GM12874 (cell line): ENCODE measurements around the gene CD109.

Experiments used
- CTCF ChIP-seq: IDR thresholded peaks from 2 replicates; pipeline ENCODE4 v1.5.1; 2011; ENCODE audit warnings: low read depth, mild to moderate bottlenecking, control low read depth, low read length, moderate library complexity; ENCODE audit not compliant: insufficient read depth

CD109 gene

GRCh38 chr6:73766040-73766439 lies 70.0 kb downstream of the CD109 start:
- no peak for TF ChIP-seq CTCF

- TF ChIP-seq CTCF, result no peak
Observed at GRCh38 chr6:73768558-73768957, 72.6 kb downstream of the CD109 start.

- no peak for TF ChIP-seq CTCF
Observed at GRCh38 chr6:73769976-73770375, 74.0 kb downstream of the CD109 start.

GRCh38 chr6:73774311-73774774 lies 78.3 kb downstream of the CD109 start:
- no peak for TF ChIP-seq CTCF

GRCh38 chr6:73779943-73780342 lies 83.9 kb downstream of the CD109 start:
- TF ChIP-seq CTCF, result no peak

GRCh38 chr6:73782911-73783310 lies 86.9 kb downstream of the CD109 start:
- no peak for TF ChIP-seq CTCF

- TF ChIP-seq CTCF, result no peak
Observed at GRCh38 chr6:73784726-73785505, 88.9 kb downstream of the CD109 start.
